ENCODE data around the gene ZNF107.

ZNF107 gene

DNA sequence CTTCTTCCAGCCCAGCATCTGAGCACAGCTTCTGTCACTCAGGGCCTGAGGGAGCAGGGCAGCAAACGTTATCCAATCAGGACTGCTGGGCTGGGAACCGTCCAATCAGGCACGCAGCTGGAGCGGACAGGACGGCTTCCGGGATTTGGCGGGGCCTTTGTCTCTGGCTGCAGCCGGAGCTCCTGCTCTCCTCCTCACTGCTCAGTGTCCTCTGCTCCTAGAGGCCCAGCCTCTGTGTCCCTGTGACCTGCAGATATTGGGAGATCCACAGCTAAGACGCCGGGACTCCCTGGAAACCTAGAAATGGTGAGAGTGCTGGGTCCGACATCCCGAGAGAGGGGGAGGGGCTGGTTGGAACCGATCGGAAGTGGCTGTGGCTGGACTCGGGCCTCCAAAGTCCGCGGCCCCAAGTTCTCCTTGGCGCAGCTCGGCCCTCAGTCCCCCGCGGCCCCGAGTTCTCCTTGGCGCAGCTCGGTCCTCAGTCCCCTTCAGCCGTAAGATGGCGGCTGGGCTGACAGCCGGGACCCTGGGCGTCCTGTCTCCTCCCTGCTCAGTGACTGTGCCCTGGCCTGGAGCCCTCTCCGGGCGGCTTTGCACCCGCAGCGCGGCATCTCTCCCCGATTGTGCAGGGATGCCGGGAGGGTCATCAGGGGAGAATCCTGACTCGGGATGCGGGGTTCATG lies at the start of gene ZNF107:
TSS of gene ZNF107 (plus strand) at position 154 of the 683 bp plus-strand sequence. CDS start at position 304, 150 bp downstream.
- Mint-ChIP-seq H3K27ac (peak within 1 kb of the TSS; percentile 97), H3K4me1 (peaks cover 32% of the 10 kb centered on the region), H3K27me3 (no peaks in the 10 kb centered on the region), H3K36me3 (peaks cover 46% of the 10 kb centered on the region), H3K4me3 (peak within 1 kb of the TSS; percentile 94), H3K9me3 (peaks cover 33% of the 10 kb centered on the region)
- CTCF ChIA-PET, result interaction anchor here (1.2 kb wide), 1 partner anchor 237 kb away, joined by 3 read pairs; the partner anchor contains the start of gene ZNF273
- DNase-seq, result peak; percentile 93

DNA sequence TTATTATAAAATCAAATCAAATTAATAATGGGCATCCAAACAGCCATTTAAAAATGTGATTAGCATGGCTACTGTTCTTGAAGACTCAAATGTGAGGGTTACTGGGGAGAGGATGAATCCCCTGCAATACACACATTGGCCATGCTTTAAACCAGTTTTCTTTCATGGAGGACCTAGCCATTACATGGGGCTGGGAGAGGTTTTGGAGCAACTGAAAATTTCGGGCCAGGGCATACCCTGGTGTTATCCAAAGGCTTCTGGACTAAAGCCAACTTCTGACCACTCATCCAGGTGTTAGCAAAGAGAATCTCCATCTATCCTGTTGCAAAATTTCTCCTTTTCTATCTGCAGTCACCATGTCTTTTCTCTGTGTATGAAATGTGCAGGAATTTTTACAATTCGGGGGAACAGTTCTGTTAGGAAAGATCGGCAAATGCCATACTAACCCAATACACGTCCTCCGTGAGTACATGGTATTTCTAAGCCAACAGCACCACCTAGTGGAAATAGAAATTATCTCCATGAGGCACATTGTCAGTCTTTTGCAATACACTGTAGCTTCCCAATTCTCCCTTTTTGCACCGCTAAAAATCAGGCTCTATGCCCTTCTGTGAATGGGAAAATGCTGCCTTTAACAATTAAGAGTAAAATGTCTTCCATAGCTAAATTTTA lies 47.0 kb upstream of the ZNF107 start:
- Mint-ChIP-seq H3K4me3 (no peak overlapping the region), H3K27me3 (no peaks in the 10 kb centered on the region), H3K36me3 (no peaks in the 10 kb centered on the region), H3K9me3 (peaks cover 33% of the 10 kb centered on the region), H3K4me1 (no peaks in the 10 kb centered on the region), H3K27ac (no peak overlapping the region)
- DNase-seq, result no peak
- CTCF ChIA-PET, result no interaction called here

DNA sequence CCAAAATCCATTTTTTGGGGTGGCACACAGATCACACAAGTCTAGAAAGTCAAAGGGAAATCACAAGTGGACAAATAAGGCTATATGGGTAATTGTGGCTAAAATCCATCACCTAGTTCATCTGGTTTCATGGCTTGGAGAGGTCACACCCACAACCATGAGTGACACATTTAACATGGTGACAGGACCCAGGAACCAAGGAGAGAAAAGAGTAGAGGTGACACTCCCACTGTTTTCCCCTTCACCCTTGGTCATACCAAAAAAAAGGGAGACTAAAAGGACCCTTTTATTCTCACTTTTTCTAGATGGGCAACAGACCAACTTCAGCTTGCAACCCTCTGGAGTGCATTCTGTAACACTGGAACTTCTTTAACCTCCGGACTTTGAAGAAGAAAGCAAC lies 46.2 kb upstream of the ZNF107 start:
- no peak overlapping the region for H3K27ac Mint-ChIP-seq
- peaks cover 32% of the 10 kb centered on the region for H3K9me3 Mint-ChIP-seq
- DNase-seq, result no peak
- no peak overlapping the region for H3K4me3 Mint-ChIP-seq
- H3K27me3 Mint-ChIP-seq, result no peaks in the 10 kb centered on the region
- H3K4me1 Mint-ChIP-seq, result no peaks in the 10 kb centered on the region
- CTCF ChIA-PET, result no interaction called here
- no peaks in the 10 kb centered on the region for H3K36me3 Mint-ChIP-seq

DNA sequence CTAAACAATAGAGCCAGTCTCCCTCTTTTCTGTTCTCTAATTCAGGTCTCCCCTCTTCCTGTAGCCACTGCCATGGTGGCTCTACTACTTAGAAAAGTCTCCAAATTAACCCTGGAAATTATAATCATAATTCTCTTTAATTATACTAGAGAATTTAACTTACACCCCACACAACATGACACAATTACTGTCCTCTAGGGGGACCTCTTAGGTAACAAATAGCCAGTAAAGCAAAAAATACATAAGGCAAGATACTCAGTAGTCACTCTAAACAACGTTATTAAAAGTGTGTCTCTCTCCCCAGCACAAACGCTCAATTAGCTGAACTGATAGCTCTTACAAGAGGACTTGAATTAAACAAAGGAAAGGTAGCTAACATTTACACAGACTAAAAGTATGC lies 44.3 kb upstream of the ZNF107 start:
- H3K27me3 Mint-ChIP-seq, result no peaks in the 10 kb centered on the region
- CTCF ChIA-PET, result interaction anchor here (1.9 kb wide), 1 partner anchor 439 kb away, joined by 5 read pairs; no protein-coding TSS in a partner anchor
- DNase-seq, result no peak
- H3K27ac Mint-ChIP-seq, result no peak overlapping the region
- peaks cover 25% of the 10 kb centered on the region for H3K9me3 Mint-ChIP-seq
- no peak overlapping the region for H3K4me3 Mint-ChIP-seq
- no peaks in the 10 kb centered on the region for H3K36me3 Mint-ChIP-seq
- H3K4me1 Mint-ChIP-seq, result no peaks in the 10 kb centered on the region

- H3K36me3 Mint-ChIP-seq, result no peaks in the 10 kb centered on the region
- H3K4me3 Mint-ChIP-seq, result no peak overlapping the region
- peaks cover 4% of the 10 kb centered on the region for H3K9me3 Mint-ChIP-seq
- CTCF ChIA-PET, result interaction anchor here (0.9 to 1.2 kb wide), 3 partner anchors 12 to 724 kb away, joined by 3 read pairs; no protein-coding TSS in a partner anchor
- H3K27me3 Mint-ChIP-seq, result no peaks in the 10 kb centered on the region
- DNase-seq, result no peak
- no peaks in the 10 kb centered on the region for H3K4me1 Mint-ChIP-seq
- H3K27ac Mint-ChIP-seq, result no peak overlapping the region
Measured at GRCh38 chr7:64625114-64626082, 40.5 kb upstream of the ZNF107 start.

- no peak overlapping the region for H3K4me3 Mint-ChIP-seq
- no peaks in the 10 kb centered on the region for H3K4me1 Mint-ChIP-seq
- H3K27ac Mint-ChIP-seq, result no peak overlapping the region
- H3K27me3 Mint-ChIP-seq, result no peaks in the 10 kb centered on the region
- DNase-seq, result no peak
- CTCF ChIA-PET, result interaction anchor here (0.9 kb wide), 1 partner anchor 725 kb away, joined by 3 read pairs; no protein-coding TSS in a partner anchor
- no peaks in the 10 kb centered on the region for H3K36me3 Mint-ChIP-seq
- peaks cover 3% of the 10 kb centered on the region for H3K9me3 Mint-ChIP-seq
Measured at GRCh38 chr7:64626083-64626469, 39.9 kb upstream of the ZNF107 start.

- Mint-ChIP-seq H3K27me3 (no peaks in the 10 kb centered on the region), H3K36me3 (no peaks in the 10 kb centered on the region), H3K27ac (no peak overlapping the region), H3K4me3 (no peak overlapping the region), H3K4me1 (no peaks in the 10 kb centered on the region), H3K9me3 (peaks cover 3% of the 10 kb centered on the region)
- DNase-seq, result no peak
- CTCF ChIA-PET, result interaction anchor here (0.6 kb wide), 1 partner anchor 77 kb away, joined by 3 read pairs; no protein-coding TSS in a partner anchor
Measured at GRCh38 chr7:64626557-64626956, 39.4 kb upstream of the ZNF107 start.

- Mint-ChIP-seq H3K27me3 (no peaks in the 10 kb centered on the region), H3K4me1 (no peaks in the 10 kb centered on the region), H3K9me3 (no peaks in the 10 kb centered on the region), H3K36me3 (no peaks in the 10 kb centered on the region), H3K27ac (no peak overlapping the region), H3K4me3 (no peak overlapping the region)
- no peak for DNase-seq
- CTCF ChIA-PET, result no interaction called here
Measured at GRCh38 chr7:64628192-64628591, 37.7 kb upstream of the ZNF107 start.

GRCh38 chr7:64628721-64629120 lies 37.2 kb upstream of the ZNF107 start:
- H3K27me3 Mint-ChIP-seq, result no peaks in the 10 kb centered on the region
- no peaks in the 10 kb centered on the region for H3K4me1 Mint-ChIP-seq
- no peak for DNase-seq
- H3K36me3 Mint-ChIP-seq, result no peaks in the 10 kb centered on the region
- H3K27ac Mint-ChIP-seq, result no peak overlapping the region
- no peak overlapping the region for H3K4me3 Mint-ChIP-seq
- no peaks in the 10 kb centered on the region for H3K9me3 Mint-ChIP-seq
- CTCF ChIA-PET, result no interaction called here

GRCh38 chr7:64630496-64630895 lies 35.4 kb upstream of the ZNF107 start:
- no peaks in the 10 kb centered on the region for H3K27me3 Mint-ChIP-seq
- DNase-seq, result no peak
- no peaks in the 10 kb centered on the region for H3K36me3 Mint-ChIP-seq
- no peak overlapping the region for H3K27ac Mint-ChIP-seq
- H3K4me3 Mint-ChIP-seq, result no peak overlapping the region
- peaks cover 3% of the 10 kb centered on the region for H3K9me3 Mint-ChIP-seq
- CTCF ChIA-PET, result interaction anchor here (0.7 kb wide), 1 partner anchor 10 kb away, joined by 3 read pairs; no protein-coding TSS in a partner anchor
- no peaks in the 10 kb centered on the region for H3K4me1 Mint-ChIP-seq

- no peaks in the 10 kb centered on the region for H3K36me3 Mint-ChIP-seq
- no peak overlapping the region for H3K27ac Mint-ChIP-seq
- DNase-seq, result no peak
- CTCF ChIA-PET, result no interaction called here
- H3K4me3 Mint-ChIP-seq, result no peak overlapping the region
- no peaks in the 10 kb centered on the region for H3K4me1 Mint-ChIP-seq
- H3K9me3 Mint-ChIP-seq, result peaks cover 11% of the 10 kb centered on the region
- no peaks in the 10 kb centered on the region for H3K27me3 Mint-ChIP-seq
Measured at GRCh38 chr7:64632029-64632428, 33.9 kb upstream of the ZNF107 start.

GRCh38 chr7:64633401-64633800 lies 32.5 kb upstream of the ZNF107 start:
- no peak for DNase-seq
- H3K4me3 Mint-ChIP-seq, result no peak overlapping the region
- H3K27ac Mint-ChIP-seq, result no peak overlapping the region
- H3K27me3 Mint-ChIP-seq, result no peaks in the 10 kb centered on the region
- no peaks in the 10 kb centered on the region for H3K4me1 Mint-ChIP-seq
- CTCF ChIA-PET, result no interaction called here
- H3K9me3 Mint-ChIP-seq, result peaks cover 11% of the 10 kb centered on the region
- H3K36me3 Mint-ChIP-seq, result no peaks in the 10 kb centered on the region

- Mint-ChIP-seq H3K27ac (no peak overlapping the region), H3K4me3 (no peak overlapping the region), H3K9me3 (peaks cover 11% of the 10 kb centered on the region), H3K4me1 (no peaks in the 10 kb centered on the region), H3K27me3 (no peaks in the 10 kb centered on the region), H3K36me3 (no peaks in the 10 kb centered on the region)
- DNase-seq, result no peak
- CTCF ChIA-PET, result no interaction called here
Measured at GRCh38 chr7:64634406-64635062, 31.4 kb upstream of the ZNF107 start.

GRCh38 chr7:64636386-64636785 lies 29.5 kb upstream of the ZNF107 start:
- no peaks in the 10 kb centered on the region for H3K36me3 Mint-ChIP-seq
- DNase-seq, result no peak
- H3K27me3 Mint-ChIP-seq, result no peaks in the 10 kb centered on the region
- no peak overlapping the region for H3K4me3 Mint-ChIP-seq
- peaks cover 15% of the 10 kb centered on the region for H3K9me3 Mint-ChIP-seq
- no peaks in the 10 kb centered on the region for H3K4me1 Mint-ChIP-seq
- CTCF ChIA-PET, result no interaction called here
- H3K27ac Mint-ChIP-seq, result no peak overlapping the region

Data from activated naive CD4-positive, alpha-beta T cell treated with anti-CD3 and anti-CD28 coated beads, Interleukin-2, amount 10 ng/mL, durations not matched to agents 7 days and 5 days (primary cell).